GM23338 (cell line): Measurements from ENCODE around the gene CTTNBP2. TPM values are rescaled to one million over a fixed set of nuclear protein-coding genes. Genes with fewer than 3 reads are reported as not detected.

Experiments
- ATAC-seq: fragments of 200-7000 bp; cut with Tn5 transposase; 3 replicates; pipeline ENCODE4 v1.9.1; 2020
- DNase-seq: peaks from one replicate; pipeline ENCODE4 v3.0.0-alpha.2; 2015; ENCODE audit warnings: low spot score
- H2AFZ ChIP-seq: fragments of 200-600 bp; sonication (generic); 2 replicates; pipeline ENCODE4 v1.8.0; 2016; ENCODE audit warnings: antibody characterized with exemption, mild to moderate bottlenecking, moderate library complexity
- H3F3A ChIP-seq: fragments of 200-600 bp; sonication (generic); replicated peaks from 2 replicates; pipeline ENCODE4 v1.8.0; 2017; ENCODE audit warnings: antibody characterized with exemption, mixed run types, low read depth
- H3K27ac ChIP-seq: fragments of 200-600 bp; sonication (generic); 2 replicates; pipeline ENCODE4 v1.6.1; 2016; ENCODE audit warnings: low read depth
- H3K27me3 ChIP-seq: fragments of 200-600 bp; sonication (generic); 2 replicates; pipeline ENCODE4 v1.8.0; 2016; ENCODE audit warnings: mild to moderate bottlenecking, mixed run types, moderate library complexity; ENCODE audit not compliant: insufficient read depth
- H3K36me3 ChIP-seq: fragments of 200-600 bp; sonication (generic); 2 replicates; pipeline ENCODE4 v1.8.0; 2016; ENCODE audit warnings: mild to moderate bottlenecking; ENCODE audit not compliant: insufficient read depth
- H3K4me1 ChIP-seq: fragments of 200-600 bp; sonication (generic); 2 replicates; pipeline ENCODE4 v1.8.0; 2016; ENCODE audit warnings: mild to moderate bottlenecking, moderate library complexity; ENCODE audit not compliant: insufficient read depth
- H3K4me2 ChIP-seq: fragments of 200-600 bp; sonication (generic); 2 replicates; pipeline ENCODE4 v1.7.1; 2017; ENCODE audit warnings: mixed run types
- H3K4me3 ChIP-seq: fragments of 200-600 bp; sonication (generic); 2 replicates; pipeline ENCODE4 v1.6.1; 2016; ENCODE audit warnings: mixed run types
- H3K79me2 ChIP-seq: fragments of 200-600 bp; sonication (generic); replicated peaks from 2 replicates; pipeline ENCODE4 v1.8.0; 2017; ENCODE audit warnings: mild to moderate bottlenecking; ENCODE audit not compliant: insufficient read depth
- H3K9me2 ChIP-seq: fragments of 200-600 bp; sonication (generic); 2 replicates; pipeline ENCODE4 v1.8.0; 2017; ENCODE audit not compliant: insufficient read depth
- H4K20me1 ChIP-seq: fragments of 200-600 bp; sonication (generic); replicated peaks from 2 replicates; pipeline ENCODE4 v1.8.0; 2017; ENCODE audit warnings: mild to moderate bottlenecking; ENCODE audit not compliant: insufficient read depth
- H3K27ac Mint-ChIP-seq: 2 replicates; pipeline ENCODE4 v1.8.0; 2020; ENCODE audit warnings: inconsistent platforms, mild to moderate bottlenecking, moderate library complexity, mixed read lengths
- H3K27me3 Mint-ChIP-seq: 3 replicates; pipeline ENCODE4 v1.8.0; 2022; ENCODE audit warnings: low read depth, mild to moderate bottlenecking, moderate library complexity, mixed read lengths, inconsistent platforms; ENCODE audit not compliant: insufficient read depth, poor library complexity
- H3K36me3 Mint-ChIP-seq: 3 replicates; pipeline ENCODE4 v1.8.0; 2021; ENCODE audit warnings: low read depth, mild to moderate bottlenecking, inconsistent platforms, moderate library complexity, mixed read lengths
- H3K4me1 Mint-ChIP-seq: 3 replicates; pipeline ENCODE4 v1.8.0; 2020; ENCODE audit warnings: mild to moderate bottlenecking, inconsistent platforms, mixed read lengths
- H3K4me3 Mint-ChIP-seq: 3 replicates; pipeline ENCODE4 v1.8.0; 2021; ENCODE audit warnings: moderate library complexity, mild to moderate bottlenecking, inconsistent platforms, mixed read lengths
- H3K9me3 Mint-ChIP-seq: 3 replicates; pipeline ENCODE4 v1.8.0; 2020; ENCODE audit warnings: moderate library complexity, mild to moderate bottlenecking, inconsistent platforms, mixed read lengths
- CREB1 ChIP-seq: fragments of 250-450 bp; sonication (Bioruptor Pico); IDR thresholded peaks from 2 replicates; pipeline ENCODE4 v1.5.0; 2020; ENCODE audit warnings: low read depth, mild to moderate bottlenecking, moderate library complexity
- EZH2 ChIP-seq: fragments of 200-600 bp; sonication (generic); IDR thresholded peaks from one replicate; pipeline ENCODE4 v1.8.0; 2017; ENCODE audit warnings: antibody characterized with exemption, mild to moderate bottlenecking, low read depth; ENCODE audit not compliant: unreplicated experiment
- EZH2phosphoT487 ChIP-seq: fragments of 200-600 bp; sonication (generic); IDR thresholded peaks from one replicate; pipeline ENCODE4 v1.8.1; 2018; ENCODE audit warnings: antibody characterized with exemption; ENCODE audit not compliant: unreplicated experiment
- JUNB ChIP-seq: IDR thresholded peaks from one replicate; pipeline ENCODE4 v1.6.1; 2016; ENCODE audit warnings: antibody characterized with exemption; ENCODE audit not compliant: unreplicated experiment
- NANOG ChIP-seq: IDR thresholded peaks from 2 replicates; pipeline ENCODE4 v1.6.1; 2016; ENCODE audit warnings: antibody characterized with exemption, borderline replicate concordance
- POLR2AphosphoS5 ChIP-seq: IDR thresholded peaks from 2 replicates; pipeline ENCODE4 v1.6.1; 2016; ENCODE audit warnings: antibody characterized with exemption, low read depth
- REST ChIP-seq: IDR thresholded peaks from one replicate; pipeline ENCODE4 v1.6.1; 2018; ENCODE audit warnings: antibody characterized with exemption; ENCODE audit not compliant: unreplicated experiment
- STAT1 ChIP-seq: IDR thresholded peaks from one replicate; pipeline ENCODE4 v1.6.1; 2016; ENCODE audit warnings: antibody characterized with exemption; ENCODE audit not compliant: unreplicated experiment
- ZNF114 ChIP-seq: fragments of 250-450 bp; sonication (Bioruptor Pico); IDR thresholded peaks from 2 replicates; pipeline ENCODE4 v1.5.0; 2020; ENCODE audit warnings: mild to moderate bottlenecking, moderate library complexity
- ZNF331 ChIP-seq: fragments of 250-450 bp; sonication (Bioruptor Pico); IDR thresholded peaks from 2 replicates; pipeline ENCODE4 v1.5.0; 2020; ENCODE audit warnings: low read depth, mild to moderate bottlenecking, moderate library complexity
- polyA plus RNA-seq: library from polyadenylated mRNA; unstranded; fragments of >200 nt; fragmentation: Nextera tagmentation; extraction: Ambion mirVana; gene quantifications from 2 replicates; pipeline ENCODE4 v1.2.1, GENCODE V29; 2016
- total RNA-seq: library from RNA; depleted of rRNA; stranded (reverse); fragments of >200 nt; shearing (Covaris generic); gene quantifications from 2 replicates; pipeline ENCODE4 v1.2.3, GENCODE V29; 2014
- TF ChIP-seq, protein P1 (sequence below): IDR thresholded peaks from 2 replicates; pipeline ENCODE4 v1.6.1; 2016; ENCODE audit warnings: antibody characterized with exemption
- TF ChIP-seq, protein P2 (sequence below): fragments of 250-450 bp; sonication (Bioruptor Pico); IDR thresholded peaks from 2 replicates; pipeline ENCODE4 v1.5.0; 2020; ENCODE audit warnings: mild to moderate bottlenecking, moderate library complexity
- TF ChIP-seq, protein P3 (sequence below), 2 experiments: fragments of 200-600 bp in 1 of 2; sonication (generic) in 1 of 2; conservative IDR thresholded peaks; 2 replicates each; pipeline versions ENCODE4 v1.5.1 to v1.6.1; 2016 to 2017; ENCODE audit warnings: antibody characterized with exemption in 2 of 2, low read depth in 2 of 2, mild to moderate bottlenecking in 2 of 2, moderate library complexity in 1 of 2

The CTTNBP2 gene
- total and polyA plus RNA-seq, 2 experiments from 2014 or later: 26.8 to 30.7 TPM

DNA sequence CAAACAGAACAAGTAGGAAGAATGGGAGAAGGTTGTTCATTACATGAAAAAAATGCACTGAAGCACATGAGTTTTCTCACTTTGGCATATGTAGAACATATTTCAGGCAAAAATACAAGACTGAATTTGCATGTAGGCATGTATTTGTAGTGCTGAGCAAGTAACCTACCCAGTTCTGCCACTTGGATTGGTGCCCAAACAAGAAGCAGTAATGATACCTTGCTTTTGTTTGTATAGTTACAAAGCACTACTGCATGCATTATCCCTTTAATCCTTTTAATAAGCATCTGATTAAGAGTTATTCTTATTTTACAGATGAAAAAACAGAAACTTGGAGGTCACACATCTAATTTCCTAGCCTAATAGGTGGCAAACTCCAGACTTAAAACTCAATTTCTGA, 23.1 kb upstream of the CTTNBP2 start:
- Mint-ChIP-seq H3K9me3 (no peaks in the 10 kb centered on the region), H3K36me3 (no peaks in the 10 kb centered on the region), H3K4me1 (peaks cover 5% of the 10 kb centered on the region; the same call in 2 of the 3 replicates), H3K27ac (no peak overlapping the region), H3K27me3 (peaks cover 2% of the 10 kb centered on the region), H3K4me3 (no peak overlapping the region)
- Histone ChIP-seq H3K27me3 (no peaks in the 10 kb centered on the region), H3F3A (no peaks in the 10 kb centered on the region), H3K4me3 (no peak overlapping the region), H3K79me2 (no peaks in the 10 kb centered on the region), H2AFZ (peak overlapping the region; percentile 65; the same call in 1 of the 2 replicates), H3K27ac (no peak overlapping the region), H3K4me1 (no peaks in the 10 kb centered on the region; the same call in 1 of the 2 replicates), H3K4me2 (no peak overlapping the region), H4K20me1 (no peaks in the 10 kb centered on the region), H3K36me3 (no peaks in the 10 kb centered on the region), H3K9me2 (peaks cover 11% of the 10 kb centered on the region)
- TF ChIP-seq JUNB (no peak), STAT1 (no peak), NANOG (no peak), CREB1 (CRISPR knock-in tag) (no peak), EZH2phosphoT487 (no peak), REST (no peak), EZH2 (no peak), POLR2AphosphoS5 (no peak), ZNF114 (CRISPR knock-in tag) (no peak), ZNF331 (no peak)
- TF ChIP-seq, protein P1, sequence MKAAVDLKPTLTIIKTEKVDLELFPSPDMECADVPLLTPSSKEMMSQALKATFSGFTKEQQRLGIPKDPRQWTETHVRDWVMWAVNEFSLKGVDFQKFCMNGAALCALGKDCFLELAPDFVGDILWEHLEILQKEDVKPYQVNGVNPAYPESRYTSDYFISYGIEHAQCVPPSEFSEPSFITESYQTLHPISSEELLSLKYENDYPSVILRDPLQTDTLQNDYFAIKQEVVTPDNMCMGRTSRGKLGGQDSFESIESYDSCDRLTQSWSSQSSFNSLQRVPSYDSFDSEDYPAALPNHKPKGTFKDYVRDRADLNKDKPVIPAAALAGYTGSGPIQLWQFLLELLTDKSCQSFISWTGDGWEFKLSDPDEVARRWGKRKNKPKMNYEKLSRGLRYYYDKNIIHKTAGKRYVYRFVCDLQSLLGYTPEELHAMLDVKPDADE: no peak
- TF ChIP-seq, protein P2, sequence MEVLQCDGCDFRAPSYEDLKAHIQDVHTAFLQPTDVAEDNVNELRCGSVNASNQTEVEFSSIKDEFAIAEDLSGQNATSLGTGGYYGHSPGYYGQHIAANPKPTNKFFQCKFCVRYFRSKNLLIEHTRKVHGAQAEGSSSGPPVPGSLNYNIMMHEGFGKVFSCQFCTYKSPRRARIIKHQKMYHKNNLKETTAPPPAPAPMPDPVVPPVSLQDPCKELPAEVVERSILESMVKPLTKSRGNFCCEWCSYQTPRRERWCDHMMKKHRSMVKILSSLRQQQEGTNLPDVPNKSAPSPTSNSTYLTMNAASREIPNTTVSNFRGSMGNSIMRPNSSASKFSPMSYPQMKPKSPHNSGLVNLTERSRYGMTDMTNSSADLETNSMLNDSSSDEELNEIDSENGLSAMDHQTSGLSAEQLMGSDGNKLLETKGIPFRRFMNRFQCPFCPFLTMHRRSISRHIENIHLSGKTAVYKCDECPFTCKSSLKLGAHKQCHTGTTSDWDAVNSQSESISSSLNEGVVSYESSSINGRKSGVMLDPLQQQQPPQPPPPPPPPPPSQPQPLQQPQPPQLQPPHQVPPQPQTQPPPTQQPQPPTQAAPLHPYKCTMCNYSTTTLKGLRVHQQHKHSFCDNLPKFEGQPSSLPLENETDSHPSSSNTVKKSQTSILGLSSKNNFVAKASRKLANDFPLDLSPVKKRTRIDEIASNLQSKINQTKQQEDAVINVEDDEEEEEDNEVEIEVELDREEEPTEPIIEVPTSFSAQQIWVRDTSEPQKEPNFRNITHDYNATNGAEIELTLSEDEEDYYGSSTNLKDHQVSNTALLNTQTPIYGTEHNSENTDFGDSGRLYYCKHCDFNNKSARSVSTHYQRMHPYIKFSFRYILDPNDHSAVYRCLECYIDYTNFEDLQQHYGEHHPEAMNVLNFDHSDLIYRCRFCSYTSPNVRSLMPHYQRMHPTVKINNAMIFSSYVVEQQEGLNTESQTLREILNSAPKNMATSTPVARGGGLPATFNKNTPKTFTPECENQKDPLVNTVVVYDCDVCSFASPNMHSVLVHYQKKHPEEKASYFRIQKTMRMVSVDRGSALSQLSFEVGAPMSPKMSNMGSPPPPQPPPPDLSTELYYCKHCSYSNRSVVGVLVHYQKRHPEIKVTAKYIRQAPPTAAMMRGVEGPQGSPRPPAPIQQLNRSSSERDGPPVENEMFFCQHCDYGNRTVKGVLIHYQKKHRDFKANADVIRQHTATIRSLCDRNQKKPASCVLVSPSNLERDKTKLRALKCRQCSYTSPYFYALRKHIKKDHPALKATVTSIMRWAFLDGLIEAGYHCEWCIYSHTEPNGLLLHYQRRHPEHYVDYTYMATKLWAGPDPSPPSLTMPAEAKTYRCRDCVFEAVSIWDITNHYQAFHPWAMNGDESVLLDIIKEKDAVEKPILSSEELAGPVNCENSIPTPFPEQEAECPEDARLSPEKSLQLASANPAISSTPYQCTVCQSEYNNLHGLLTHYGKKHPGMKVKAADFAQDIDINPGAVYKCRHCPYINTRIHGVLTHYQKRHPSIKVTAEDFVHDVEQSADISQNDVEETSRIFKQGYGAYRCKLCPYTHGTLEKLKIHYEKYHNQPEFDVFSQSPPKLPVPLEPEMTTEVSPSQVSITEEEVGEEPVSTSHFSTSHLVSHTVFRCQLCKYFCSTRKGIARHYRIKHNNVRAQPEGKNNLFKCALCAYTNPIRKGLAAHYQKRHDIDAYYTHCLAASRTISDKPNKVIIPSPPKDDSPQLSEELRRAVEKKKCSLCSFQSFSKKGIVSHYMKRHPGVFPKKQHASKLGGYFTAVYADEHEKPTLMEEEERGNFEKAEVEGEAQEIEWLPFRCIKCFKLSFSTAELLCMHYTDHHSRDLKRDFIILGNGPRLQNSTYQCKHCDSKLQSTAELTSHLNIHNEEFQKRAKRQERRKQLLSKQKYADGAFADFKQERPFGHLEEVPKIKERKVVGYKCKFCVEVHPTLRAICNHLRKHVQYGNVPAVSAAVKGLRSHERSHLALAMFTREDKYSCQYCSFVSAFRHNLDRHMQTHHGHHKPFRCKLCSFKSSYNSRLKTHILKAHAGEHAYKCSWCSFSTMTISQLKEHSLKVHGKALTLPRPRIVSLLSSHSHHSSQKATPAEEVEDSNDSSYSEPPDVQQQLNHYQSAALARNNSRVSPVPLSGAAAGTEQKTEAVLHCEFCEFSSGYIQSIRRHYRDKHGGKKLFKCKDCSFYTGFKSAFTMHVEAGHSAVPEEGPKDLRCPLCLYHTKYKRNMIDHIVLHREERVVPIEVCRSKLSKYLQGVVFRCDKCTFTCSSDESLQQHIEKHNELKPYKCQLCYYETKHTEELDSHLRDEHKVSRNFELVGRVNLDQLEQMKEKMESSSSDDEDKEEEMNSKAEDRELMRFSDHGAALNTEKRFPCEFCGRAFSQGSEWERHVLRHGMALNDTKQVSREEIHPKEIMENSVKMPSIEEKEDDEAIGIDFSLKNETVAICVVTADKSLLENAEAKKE: no peak
- TF ChIP-seq, protein P3, sequence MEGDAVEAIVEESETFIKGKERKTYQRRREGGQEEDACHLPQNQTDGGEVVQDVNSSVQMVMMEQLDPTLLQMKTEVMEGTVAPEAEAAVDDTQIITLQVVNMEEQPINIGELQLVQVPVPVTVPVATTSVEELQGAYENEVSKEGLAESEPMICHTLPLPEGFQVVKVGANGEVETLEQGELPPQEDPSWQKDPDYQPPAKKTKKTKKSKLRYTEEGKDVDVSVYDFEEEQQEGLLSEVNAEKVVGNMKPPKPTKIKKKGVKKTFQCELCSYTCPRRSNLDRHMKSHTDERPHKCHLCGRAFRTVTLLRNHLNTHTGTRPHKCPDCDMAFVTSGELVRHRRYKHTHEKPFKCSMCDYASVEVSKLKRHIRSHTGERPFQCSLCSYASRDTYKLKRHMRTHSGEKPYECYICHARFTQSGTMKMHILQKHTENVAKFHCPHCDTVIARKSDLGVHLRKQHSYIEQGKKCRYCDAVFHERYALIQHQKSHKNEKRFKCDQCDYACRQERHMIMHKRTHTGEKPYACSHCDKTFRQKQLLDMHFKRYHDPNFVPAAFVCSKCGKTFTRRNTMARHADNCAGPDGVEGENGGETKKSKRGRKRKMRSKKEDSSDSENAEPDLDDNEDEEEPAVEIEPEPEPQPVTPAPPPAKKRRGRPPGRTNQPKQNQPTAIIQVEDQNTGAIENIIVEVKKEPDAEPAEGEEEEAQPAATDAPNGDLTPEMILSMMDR (conservative IDR thresholded peaks at IDR 0.05; ENCODE audit: low read depth in 2 of 2): no peak
- DNase-seq: no peak
- ATAC-seq: no peak
